Small intestine (tissue), 7 donors: Measurements from ENCODE around the gene LAMA3. TPM values are rescaled to one million over a fixed set of nuclear protein-coding genes. Genes with fewer than 3 reads are reported as not detected.

Experiments
- DNase-seq, 2 donors: peaks; one replicate each; pipeline versions ENCODE4 v3.0.0 to v3.0.0-alpha.2; 2013
- FAIRE-seq: peaks from 2 replicates; lab custom pipeline; 2012; peaks lifted over from hg19 to GRCh38; lab: Jason Lieb, UNC
- H3K27ac ChIP-seq, 3 donors: one replicate each; pipeline ENCODE4 v1.5.1; 2013; ENCODE audit warnings: low read length in 2 of 3, mild to moderate bottlenecking in 2 of 3, control low read depth in 1 of 3, inconsistent platforms in 1 of 3, low read depth in 1 of 3, moderate library complexity in 1 of 3
- H3K27me3 ChIP-seq, 3 donors: one replicate each; pipeline ENCODE4 v1.6.1; 2013; ENCODE audit warnings: low read length in 3 of 3, inconsistent platforms in 1 of 3; ENCODE audit not compliant: control insufficient read depth in 3 of 3, insufficient read depth in 3 of 3
- H3K36me3 ChIP-seq, 3 donors: one replicate each; pipeline ENCODE4 v1.6.1; 2013; ENCODE audit warnings: low read length in 3 of 3, inconsistent platforms in 1 of 3, low read depth in 1 of 3, mild to moderate bottlenecking in 1 of 3, moderate library complexity in 1 of 3; ENCODE audit not compliant: control insufficient read depth in 3 of 3, insufficient read depth in 2 of 3
- H3K4me1 ChIP-seq, 3 donors: one replicate each; pipeline ENCODE4 v1.6.1; 2013; ENCODE audit warnings: low read length in 2 of 3, inconsistent platforms in 1 of 3, low read depth in 1 of 3, mild to moderate bottlenecking in 1 of 3, moderate library complexity in 1 of 3; ENCODE audit not compliant: control insufficient read depth in 3 of 3, insufficient read depth in 2 of 3
- H3K4me3 ChIP-seq, 3 donors: one replicate each; pipeline ENCODE4 v1.5.1; 2013; ENCODE audit warnings: low read length in 3 of 3, control low read depth in 1 of 3, inconsistent platforms in 1 of 3, low read depth in 1 of 3, mild to moderate bottlenecking in 1 of 3, moderate library complexity in 1 of 3
- H3K9me3 ChIP-seq, 2 donors: one replicate each; pipeline ENCODE4 v1.6.1; 2013; ENCODE audit warnings: low read depth in 1 of 2, low read length in 1 of 2; ENCODE audit not compliant: control insufficient read depth in 2 of 2, insufficient read depth in 1 of 2
- WGBS, 3 donors: extraction: QIAGEN DNeasy Blood & Tissue Kit; methylation state at CpG; one replicate each; pipeline ENCODE4 v1.1.7; 2013; 5-methylcytosine and 5-hydroxymethylcytosine counted together
- polyA plus RNA-seq, 4 donors: library from polyadenylated mRNA; stranded (reverse) in 3 of 4; unstranded in 1 of 4; fragments of 200-250 nt in 3 of 4; fragments of 120-200 nt in 1 of 4; gene quantifications; one replicate each; pipeline versions ENCODE4 v1.2.1 to v1.2.3, GENCODE V29; 2013
- donor health status: healthy with polysubstance abuse.
- donor health status: control.
- donor health status: control.
- donor health status: Bipolar disorder and iron deficiency.
- donor health status: healthy.

Gene LAMA3
- polyA plus RNA-seq, 4 donors = 9.7 to 67.4 (median 22.0) TPM

DNA sequence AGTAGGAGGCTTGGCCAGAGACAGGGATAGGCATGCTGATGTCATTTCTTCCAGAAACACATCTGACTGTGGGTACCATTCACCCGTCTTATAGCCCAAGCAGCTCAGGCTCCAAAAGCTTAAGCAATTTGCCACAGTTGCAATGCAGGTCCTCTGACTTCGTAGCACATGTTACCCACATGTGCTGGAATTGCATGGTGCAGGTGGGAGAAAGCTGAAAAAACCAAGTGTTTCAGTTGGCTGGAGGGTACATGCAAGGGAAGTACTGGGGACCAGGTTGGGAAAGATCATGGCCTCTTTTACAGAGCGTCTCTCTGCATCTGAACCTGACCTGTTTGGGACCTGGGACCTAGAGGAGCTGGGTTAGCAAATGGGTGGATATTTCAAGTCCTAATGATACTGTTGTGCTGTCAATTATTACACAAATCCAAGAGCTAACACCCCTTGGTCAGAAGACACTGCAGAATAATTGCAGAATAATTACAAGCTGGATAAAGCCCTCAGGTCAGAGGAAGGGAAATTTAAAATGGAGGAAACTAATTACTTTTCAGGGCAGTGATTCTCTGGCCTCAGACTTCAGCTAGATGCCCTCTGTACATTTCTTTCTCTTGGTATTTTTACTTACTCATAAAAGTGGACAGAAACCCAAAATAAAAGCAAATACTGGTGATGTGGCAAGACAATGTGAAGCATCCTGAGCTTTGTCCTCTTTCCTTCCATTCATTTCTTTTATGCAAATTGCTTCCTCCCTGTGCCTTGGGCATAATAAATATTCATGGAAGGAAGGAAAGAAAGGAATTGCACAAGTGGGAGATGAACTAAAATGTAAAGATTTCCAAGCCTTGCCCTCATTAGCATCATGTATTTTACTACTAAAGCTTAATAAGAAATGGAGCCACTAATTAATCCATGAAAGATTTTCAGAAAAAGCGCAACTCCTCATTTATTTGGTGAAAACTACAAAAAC lies 279.7 kb downstream of the LAMA3 start:
- Histone ChIP-seq H3K4me1 (no peaks in the 10 kb centered on the region), H3K36me3 (no peaks in the 10 kb centered on the region), H3K27ac (peak overlapping the region in 1 of 3 donors; percentile 6), H3K27me3 (no peaks in the 10 kb centered on the region), H3K9me3 (no peaks in the 10 kb centered on the region), H3K4me3 (no peak overlapping the region)
- DNase-seq = no peak
- 96 to 98% (median 96%) methylated on average over 4 of the region's 4 CpGs for WGBS, 3 donors
- no peak for FAIRE-seq

DNA sequence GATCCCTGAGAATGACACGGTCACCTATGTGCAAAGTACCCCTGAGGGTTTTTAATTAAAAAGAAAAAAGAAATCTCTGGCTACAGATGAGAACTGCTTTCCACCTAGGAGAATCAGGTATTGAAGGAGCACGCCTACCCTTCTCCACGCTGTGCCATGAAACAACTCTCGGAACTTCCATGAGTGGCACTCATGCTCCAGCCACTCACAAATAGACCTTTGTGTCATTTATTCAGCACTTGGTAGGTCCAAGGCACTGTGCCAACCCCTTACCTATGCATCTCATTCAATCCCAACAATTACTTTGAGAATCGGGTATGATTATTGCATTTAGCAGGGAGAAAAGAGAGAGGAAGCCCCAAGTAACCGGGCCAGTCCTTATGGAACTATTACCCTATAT lies 280.4 kb downstream of the LAMA3 start:
- DNase-seq (no peak), FAIRE-seq (no peak)
- WGBS, 3 donors = 95 to 97% (median 95%) methylated on average over 6 of the region's 6 CpGs

DNA sequence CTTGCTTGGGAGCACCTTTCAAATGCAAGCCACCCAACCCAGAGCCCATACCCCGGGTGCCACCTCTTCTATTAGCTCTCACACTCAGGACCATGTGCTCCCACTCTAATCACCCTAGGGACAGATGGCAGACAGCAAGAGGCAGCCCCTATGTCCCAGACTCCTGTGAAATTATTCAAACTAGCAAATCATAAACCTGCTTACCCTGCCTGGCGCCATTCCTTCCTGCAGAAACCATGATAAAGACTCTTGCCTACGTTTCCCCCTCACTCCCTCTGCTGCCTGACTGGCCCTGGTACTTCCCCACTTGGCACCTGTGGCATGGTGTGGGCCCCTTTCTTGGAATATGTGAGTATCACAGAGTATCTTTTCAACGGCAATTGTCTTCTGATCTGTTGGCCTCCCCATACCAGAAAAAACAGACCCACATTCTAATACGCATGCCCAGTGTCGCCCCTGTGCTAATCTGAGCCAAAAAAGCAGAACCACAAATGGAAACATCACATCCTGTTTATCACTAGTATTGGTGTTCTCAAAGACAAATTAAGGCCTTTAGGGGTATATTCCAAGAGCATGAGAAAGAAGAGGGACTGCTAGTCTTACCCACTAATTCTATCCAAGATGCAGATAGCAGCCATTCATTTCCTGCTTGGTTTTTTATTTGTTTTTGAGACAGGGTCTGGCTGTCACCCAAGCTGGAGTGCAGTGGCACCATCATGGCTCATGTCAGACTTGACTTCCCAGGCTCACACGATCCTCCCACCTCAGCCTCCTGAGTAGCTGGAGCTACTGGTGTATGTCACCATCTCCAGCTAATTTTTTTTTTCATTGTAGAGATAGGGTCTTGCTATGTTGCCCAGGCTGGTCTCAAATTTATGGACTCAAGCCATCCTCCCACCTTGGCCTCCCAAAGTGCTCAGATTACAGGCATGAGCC lies 281.2 kb downstream of the LAMA3 start:
- no peak for FAIRE-seq
- Histone ChIP-seq H3K4me3 (no peak overlapping the region), H3K27me3 (no peaks in the 10 kb centered on the region), H3K36me3 (no peaks in the 10 kb centered on the region), H3K9me3 (no peaks in the 10 kb centered on the region), H3K27ac (peak overlapping the region in 2 of 3 donors; percentile 44 to 84), H3K4me1 (no peaks in the 10 kb centered on the region)
- 68 to 84% (median 69%) methylated on average over 7 of the region's 7 CpGs for WGBS, 3 donors
- peak in 1 of 2 donors; percentile 59 for DNase-seq

More for the DNA sequence above, 280.4 kb downstream of the LAMA3 start:
- no peaks in the 10 kb centered on the region for H3K27me3 ChIP-seq
- H3K36me3 ChIP-seq = no peaks in the 10 kb centered on the region
- H3K4me1 ChIP-seq = no peaks in the 10 kb centered on the region
- H3K4me3 ChIP-seq = no peak overlapping the region
- peak overlapping the region in 1 of 3 donors; percentile 84 for H3K27ac ChIP-seq
- H3K9me3 ChIP-seq = no peaks in the 10 kb centered on the region

DNA sequence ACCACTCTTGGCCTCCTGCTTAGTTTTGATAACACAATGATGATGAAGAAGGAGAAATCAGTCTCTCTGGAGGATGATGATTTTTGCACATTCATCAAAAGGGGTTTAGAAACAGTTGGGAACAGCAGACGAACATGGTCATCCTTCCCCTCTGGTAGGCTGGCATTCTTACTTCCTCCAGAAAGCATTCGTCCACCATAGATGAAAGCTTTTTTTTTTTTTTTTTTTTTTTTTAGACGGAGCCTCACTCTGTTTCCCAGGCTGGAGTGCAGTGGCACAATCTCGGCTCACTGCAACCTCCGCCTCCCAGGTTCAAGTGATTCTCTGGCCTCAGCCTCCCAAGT lies 281.8 kb downstream of the LAMA3 start:
- Histone ChIP-seq H3K9me3 (no peaks in the 10 kb centered on the region), H3K36me3 (no peaks in the 10 kb centered on the region), H3K27me3 (no peaks in the 10 kb centered on the region), H3K27ac (peak overlapping the region in 2 of 3 donors; percentile 33 to 37), H3K4me3 (no peak overlapping the region), H3K4me1 (no peaks in the 10 kb centered on the region)
- DNase-seq (no peak), FAIRE-seq (no peak)
- 91 to 92% (median 91%) methylated on average over 5 of the region's 5 CpGs for WGBS, 3 donors

DNA sequence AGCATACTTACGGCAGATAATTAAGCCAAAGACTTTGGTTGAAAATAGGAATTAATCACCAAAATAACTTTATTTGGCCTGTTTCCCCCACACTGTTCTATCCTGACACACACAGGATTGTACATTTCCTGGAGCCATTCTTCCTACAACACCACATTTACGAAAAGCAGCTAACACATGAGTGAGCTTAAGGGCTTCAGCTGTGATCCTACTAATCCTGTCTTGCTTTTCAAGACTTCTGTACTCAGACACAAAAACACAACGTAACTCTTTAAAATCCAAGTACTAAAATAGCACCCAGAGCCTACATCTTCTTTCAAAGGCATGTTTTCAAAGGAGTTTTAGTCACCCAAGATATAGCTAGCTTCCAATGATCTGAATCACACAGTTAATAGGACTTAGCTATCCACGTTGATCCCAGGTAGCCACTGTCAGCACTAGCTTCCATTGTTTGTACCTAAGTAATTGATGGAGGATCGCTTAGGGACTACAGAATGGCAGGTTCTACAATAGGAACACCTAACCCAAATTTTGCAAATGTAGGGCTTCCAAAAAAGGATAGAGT lies 282.5 kb downstream of the LAMA3 start:
- FAIRE-seq (no peak), DNase-seq (no peak)
- H3K36me3 ChIP-seq = no peaks in the 10 kb centered on the region
- H3K9me3 ChIP-seq = no peaks in the 10 kb centered on the region
- H3K27ac ChIP-seq = peak overlapping the region in 1 of 3 donors; percentile 71
- no peaks in the 10 kb centered on the region for H3K4me1 ChIP-seq
- no peak overlapping the region for H3K4me3 ChIP-seq
- no peaks in the 10 kb centered on the region for H3K27me3 ChIP-seq
- WGBS, 3 donors = 86 to 91% (median 89%) methylated on average over 5 of the region's 5 CpGs

DNA sequence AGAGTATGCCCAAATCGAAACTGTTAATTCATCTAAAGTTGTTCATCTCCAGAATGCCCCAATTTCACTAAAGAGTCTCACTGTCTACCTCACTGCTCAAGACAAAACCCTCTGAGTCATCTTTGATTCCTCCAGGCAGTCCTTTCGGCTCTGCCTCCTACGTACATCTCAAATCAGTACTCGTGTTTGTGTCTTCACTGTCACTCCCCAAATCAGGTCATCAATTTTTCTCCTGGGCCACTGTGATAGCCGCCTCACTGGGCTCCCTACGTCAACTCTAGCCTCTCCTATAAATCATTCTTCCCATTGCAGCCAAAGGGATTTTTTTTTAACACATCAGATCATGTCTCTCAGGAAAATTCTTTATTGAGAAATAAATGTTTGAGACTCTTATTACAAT lies 283.2 kb downstream of the LAMA3 start:
- no peak for FAIRE-seq
- Histone ChIP-seq H3K27ac (peak overlapping the region in 1 of 3 donors; percentile 71), H3K4me3 (no peak overlapping the region), H3K36me3 (no peaks in the 10 kb centered on the region), H3K9me3 (no peaks in the 10 kb centered on the region), H3K27me3 (no peaks in the 10 kb centered on the region), H3K4me1 (no peaks in the 10 kb centered on the region)
- DNase-seq = no peak
- 71 to 84% (median 73%) methylated on average over 6 of the region's 6 CpGs for WGBS, 3 donors

DNA sequence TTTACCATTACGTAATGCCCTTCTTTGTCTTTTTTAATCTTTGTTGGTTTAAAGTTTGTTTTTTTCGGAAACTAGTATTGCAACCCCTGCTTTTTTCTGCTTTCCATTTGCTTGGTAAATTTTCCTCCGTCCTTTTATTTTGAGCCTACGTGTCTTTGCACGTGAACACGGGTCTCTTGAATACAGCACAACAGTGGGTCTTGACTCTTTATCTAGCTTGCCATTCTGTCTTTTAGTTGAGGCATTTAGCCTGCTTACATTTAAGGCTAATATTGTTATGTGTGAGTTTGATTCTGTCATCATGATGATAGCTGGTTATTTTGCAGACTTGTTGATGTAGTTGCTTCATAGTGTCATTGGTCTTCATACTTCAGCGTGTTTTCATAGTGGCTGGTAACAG lies 287.9 kb downstream of the LAMA3 start:
- Histone ChIP-seq H3K4me3 (no peak overlapping the region), H3K27ac (no peak overlapping the region), H3K36me3 (no peaks in the 10 kb centered on the region), H3K9me3 (no peaks in the 10 kb centered on the region), H3K4me1 (peaks cover 0 to 1% (median 0%) of the 10 kb centered on the region in 3 donors), H3K27me3 (no peaks in the 10 kb centered on the region)
- no peak for DNase-seq
- no peak for FAIRE-seq
- WGBS, 3 donors = 96 to 98% (median 96%) methylated on average over 7 of the region's 7 CpGs
